MM.1S (cell line): ENCODE results near the gene PRKCE.

Experiments
- DNase-seq: peaks from one replicate; pipeline ENCODE4 v3.0.0-alpha.2; 2015
- H2AFZ ChIP-seq: fragments of 300-600 bp; sonication (generic); 2 replicates; pipeline ENCODE4 v1.6.0; 2016; ENCODE audit warnings: antibody characterized with exemption, low read length
- H3F3A ChIP-seq: fragments of 300-600 bp; sonication (generic); 2 replicates; pipeline ENCODE4 v1.6.1; 2016; ENCODE audit warnings: mild to moderate bottlenecking, antibody characterized with exemption, low read length, moderate library complexity, mixed read lengths; ENCODE audit not compliant: insufficient read depth
- H3K27ac ChIP-seq: fragments of 300-600 bp; sonication (generic); 2 replicates; pipeline ENCODE4 v1.5.1; 2016; ENCODE audit warnings: mild to moderate bottlenecking, low read length
- H3K27me3 ChIP-seq: fragments of 300-600 bp; sonication (generic); replicated peaks from 2 replicates; pipeline ENCODE4 v1.6.0; 2016; ENCODE audit warnings: low read length; ENCODE audit not compliant: insufficient read depth
- H3K36me3 ChIP-seq: fragments of 300-600 bp; sonication (generic); replicated peaks from 2 replicates; pipeline ENCODE4 v1.6.1; 2016; ENCODE audit warnings: mild to moderate bottlenecking, low read length, mixed read lengths; ENCODE audit not compliant: insufficient read depth
- H3K4me1 ChIP-seq: fragments of 300-600 bp; sonication (generic); 2 replicates; pipeline ENCODE4 v1.6.1; 2016; ENCODE audit warnings: low read length, mixed read lengths
- H3K4me2 ChIP-seq: fragments of 300-600 bp; sonication (generic); 2 replicates; pipeline ENCODE4 v1.6.0; 2016; ENCODE audit warnings: low read depth, low read length
- H3K4me3 ChIP-seq: fragments of 300-600 bp; sonication (generic); 2 replicates; pipeline ENCODE4 v1.5.1; 2016; ENCODE audit warnings: low read length, mixed read lengths
- H3K79me2 ChIP-seq: fragments of 300-600 bp; sonication (generic); 2 replicates; pipeline ENCODE4 v1.6.1; 2016; ENCODE audit warnings: mixed run types, low read length, mixed read lengths
- H3K9ac ChIP-seq: fragments of 300-600 bp; sonication (generic); 2 replicates; pipeline ENCODE4 v1.6.1; 2016; ENCODE audit warnings: low read length, mixed read lengths
- H3K9me2 ChIP-seq: fragments of 300-600 bp; sonication (generic); replicated peaks from 2 replicates; pipeline ENCODE4 v1.6.1; 2016; ENCODE audit warnings: mild to moderate bottlenecking, low read length, mixed read lengths; ENCODE audit not compliant: insufficient read depth
- H3K9me3 ChIP-seq: fragments of 300-600 bp; sonication (generic); replicated peaks from 2 replicates; pipeline ENCODE4 v1.6.1; 2016; ENCODE audit warnings: mild to moderate bottlenecking, low read length, mixed read lengths; ENCODE audit not compliant: insufficient read depth
- H4K20me1 ChIP-seq: fragments of 300-600 bp; sonication (generic); 2 replicates; pipeline ENCODE4 v1.6.1; 2016; ENCODE audit warnings: mild to moderate bottlenecking, low read length, moderate library complexity, mixed read lengths; ENCODE audit not compliant: insufficient read depth
- EZH2 ChIP-seq: fragments of 300-600 bp; sonication (generic); optimal IDR thresholded peaks from 2 replicates; pipeline ENCODE3; 2017; ENCODE audit warnings: low read depth, mild to moderate bottlenecking, antibody characterized with exemption, low read length, mixed read lengths
- EZH2phosphoT487 ChIP-seq: fragments of 300-600 bp; sonication (generic); IDR thresholded peaks from 2 replicates; pipeline ENCODE4 v1.6.1; 2018; ENCODE audit warnings: antibody characterized with exemption, low read length
- TF ChIP-seq, protein P1 (sequence below): fragments of 300-600 bp; sonication (generic); IDR thresholded peaks from 2 replicates; pipeline ENCODE4 v1.5.1; 2016; ENCODE audit warnings: antibody characterized with exemption, low read length, mixed read lengths

The PRKCE gene

GRCh38 chr2:45839508-45840251 is 188.2 kb downstream of the PRKCE start:
- Histone ChIP-seq H3K27ac (no peak overlapping the region), H3K27me3 (no peaks in the 10 kb centered on the region), H2AFZ (no peak overlapping the region), H3K79me2 (no peaks in the 10 kb centered on the region), H3K4me2 (peak overlapping the region; percentile 34; the same call in 1 of the 2 replicates), H3F3A (peaks cover 18% of the 10 kb centered on the region), H3K9me3 (no peaks in the 10 kb centered on the region), H3K4me1 (peaks cover 48% of the 10 kb centered on the region), H4K20me1 (no peaks in the 10 kb centered on the region), H3K36me3 (no peaks in the 10 kb centered on the region), H3K9ac (no peak overlapping the region), H3K9me2 (no peaks in the 10 kb centered on the region), H3K4me3 (no peak overlapping the region)
- no peak for DNase-seq
- TF ChIP-seq, protein P1, sequence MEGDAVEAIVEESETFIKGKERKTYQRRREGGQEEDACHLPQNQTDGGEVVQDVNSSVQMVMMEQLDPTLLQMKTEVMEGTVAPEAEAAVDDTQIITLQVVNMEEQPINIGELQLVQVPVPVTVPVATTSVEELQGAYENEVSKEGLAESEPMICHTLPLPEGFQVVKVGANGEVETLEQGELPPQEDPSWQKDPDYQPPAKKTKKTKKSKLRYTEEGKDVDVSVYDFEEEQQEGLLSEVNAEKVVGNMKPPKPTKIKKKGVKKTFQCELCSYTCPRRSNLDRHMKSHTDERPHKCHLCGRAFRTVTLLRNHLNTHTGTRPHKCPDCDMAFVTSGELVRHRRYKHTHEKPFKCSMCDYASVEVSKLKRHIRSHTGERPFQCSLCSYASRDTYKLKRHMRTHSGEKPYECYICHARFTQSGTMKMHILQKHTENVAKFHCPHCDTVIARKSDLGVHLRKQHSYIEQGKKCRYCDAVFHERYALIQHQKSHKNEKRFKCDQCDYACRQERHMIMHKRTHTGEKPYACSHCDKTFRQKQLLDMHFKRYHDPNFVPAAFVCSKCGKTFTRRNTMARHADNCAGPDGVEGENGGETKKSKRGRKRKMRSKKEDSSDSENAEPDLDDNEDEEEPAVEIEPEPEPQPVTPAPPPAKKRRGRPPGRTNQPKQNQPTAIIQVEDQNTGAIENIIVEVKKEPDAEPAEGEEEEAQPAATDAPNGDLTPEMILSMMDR = no peak
- TF ChIP-seq EZH2 (no peak), EZH2phosphoT487 (no peak)

DNA sequence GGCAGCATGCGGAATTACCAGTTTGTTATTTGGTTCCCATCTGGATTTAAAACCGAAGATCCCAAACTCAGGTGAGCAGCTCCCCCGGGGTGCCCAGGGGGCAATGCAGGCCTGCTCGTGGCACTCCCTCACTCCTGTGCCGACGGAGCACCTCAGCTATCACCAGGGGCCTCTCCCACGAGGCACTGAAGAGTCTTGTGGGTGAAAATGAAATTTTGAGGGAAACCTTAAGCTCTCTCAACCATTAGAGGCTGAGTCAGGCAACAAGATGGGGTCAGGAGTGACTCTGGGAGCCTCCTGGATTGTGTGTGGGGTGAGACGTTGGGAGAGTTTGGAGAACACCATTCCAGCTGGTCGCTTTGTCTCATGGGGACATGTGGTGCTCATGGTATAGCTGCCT is 189.0 kb downstream of the PRKCE start:
- Histone ChIP-seq H3K27me3 (no peaks in the 10 kb centered on the region), H3F3A (peaks cover 25% of the 10 kb centered on the region), H3K4me1 (peaks cover 51% of the 10 kb centered on the region), H3K4me2 (peak overlapping the region; percentile 34; the same call in 1 of the 2 replicates), H3K79me2 (no peaks in the 10 kb centered on the region), H3K9me3 (no peaks in the 10 kb centered on the region), H3K4me3 (no peak overlapping the region), H3K9me2 (no peaks in the 10 kb centered on the region), H3K27ac (no peak overlapping the region), H2AFZ (no peak overlapping the region), H3K9ac (no peak overlapping the region), H4K20me1 (no peaks in the 10 kb centered on the region), H3K36me3 (no peaks in the 10 kb centered on the region)
- no peak for TF ChIP-seq EZH2
- TF ChIP-seq, protein P1 = peak; percentile 14; the same call in 1 of the 2 replicates
- no peak for DNase-seq

GRCh38 chr2:45841752-45842407 is 190.4 kb downstream of the PRKCE start:
- H3K4me1 ChIP-seq = peaks cover 43% of the 10 kb centered on the region

More at GRCh38 chr2:45841752-45842407, 190.4 kb downstream of the PRKCE start:
- Histone ChIP-seq H4K20me1 (no peaks in the 10 kb centered on the region), H3F3A (peaks cover 19% of the 10 kb centered on the region), H3K4me3 (no peak overlapping the region), H3K79me2 (no peaks in the 10 kb centered on the region), H3K27ac (no peak overlapping the region), H3K36me3 (no peaks in the 10 kb centered on the region), H3K4me2 (no peak overlapping the region), H3K27me3 (no peaks in the 10 kb centered on the region), H3K9me3 (no peaks in the 10 kb centered on the region), H3K9me2 (no peaks in the 10 kb centered on the region), H2AFZ (no peak overlapping the region), H3K9ac (no peak overlapping the region)
- no peak for DNase-seq
- TF ChIP-seq, protein P1 = no peak
- TF ChIP-seq EZH2phosphoT487 (no peak), EZH2 (no peak)
